K562 (cell line): ENCODE measurements around the gene OSBPL3. TPM values are rescaled to one million over a fixed set of nuclear protein-coding genes. Genes with fewer than 3 reads are reported as not detected.
A peak's percentile ranks its signal among the peaks of the same experiment; 100 is the strongest.

Source experiments
- ATAC-seq: fragments of 200-7000 bp; cut with Tn5 transposase; 3 replicates; pipeline ENCODE4 v1.9.1; 2020; ENCODE audit warnings: moderate library complexity
- BruUV-seq: library from RNA; stranded (reverse); fragments of 400-500 nt; replicated peaks from 2 replicates; lab custom pipeline; 2021; lab: Mats Ljungman, UMichigan
- CTCF ChIA-PET: fragments of 300-600 bp; formaldehyde crosslinking; extraction: SDS; loops from one replicate; lab custom pipeline; 2021; ENCODE audit warnings: low intra/inter-chr PET ratio; lab: Yijun Ruan, JAX
- POLR2A ChIA-PET: fragments of 300-600, 350-650 bp; sonication (Branson Sonifier 250); formaldehyde crosslinking; extraction: SDS; loops from one replicate; lab custom pipeline; 2021; ENCODE audit warnings: antibody characterized with exemption, inconsistent platforms; lab: Yijun Ruan, JAX
- DNase-seq, 4 experiments: peaks; one replicate each; pipeline versions ENCODE4 v3.0.0 to v3.0.0-alpha.2; 2011 to 2018; ENCODE audit warnings: low spot score in 3 of 4, mixed read lengths in 3 of 4; ENCODE audit errors: extremely low read depth in 1 of 4
- FAIRE-seq: peaks from 2 replicates; lab custom pipeline; 2011; peaks lifted over from hg19 to GRCh38; lab: Jason Lieb, UNC
- H2AFZ ChIP-seq: 2 replicates; pipeline ENCODE4 v1.6.0; 2011; ENCODE audit warnings: low read depth, low read length, control low read depth, inconsistent platforms
- H3K27ac ChIP-seq: fragments of 200-600 bp; 3 replicates; pipeline ENCODE4 v1.8.0; 2011; ENCODE audit warnings: low read depth, mild to moderate bottlenecking, control low read depth, inconsistent platforms, low read length, moderate library complexity, mixed read lengths; ENCODE audit errors: extremely low read depth
- H3K27me3 ChIP-seq, 2 experiments: fragments of 300-600 bp in 1 of 2; 2 replicates in 1 of 2; 3 replicates in 1 of 2; pipeline versions ENCODE4 v1.6.0 to v1.8.0; 2011; ENCODE audit warnings: inconsistent platforms in 2 of 2, low read length in 2 of 2, mild to moderate bottlenecking in 1 of 2, mixed read lengths in 1 of 2, moderate library complexity in 1 of 2; ENCODE audit not compliant: control insufficient read depth in 2 of 2, insufficient read depth in 2 of 2
- H3K36me3 ChIP-seq: fragments of 300-600 bp; 3 replicates; pipeline ENCODE4 v1.8.0; 2011; ENCODE audit warnings: mild to moderate bottlenecking, low read length, inconsistent platforms; ENCODE audit not compliant: control insufficient read depth, insufficient read depth
- H3K4me1 ChIP-seq, 2 experiments: fragments of 200-600 bp in 1 of 2; replicated peaks in 1 of 2; 2 replicates in 1 of 2; 3 replicates in 1 of 2; pipeline versions ENCODE4 v1.5.1 to v1.8.0; 2011; ENCODE audit warnings: inconsistent platforms in 2 of 2, low read length in 2 of 2, mild to moderate bottlenecking in 1 of 2, mixed read lengths in 1 of 2, moderate library complexity in 1 of 2; ENCODE audit not compliant: control insufficient read depth in 2 of 2, insufficient read depth in 2 of 2
- H3K4me2 ChIP-seq: 2 replicates; pipeline ENCODE4 v1.6.1; 2011; ENCODE audit warnings: low read length, control low read depth, inconsistent platforms, mixed read lengths; ENCODE audit not compliant: insufficient read depth
- H3K4me3 ChIP-seq: fragments of 200-600 bp; sonication (generic), shearing (Covaris generic); 2 replicates; pipeline ENCODE4 v1.5.1; 2016; ENCODE audit warnings: control low read depth, inconsistent platforms
- H3K79me2 ChIP-seq: fragments of 200-600 bp; 3 replicates; pipeline ENCODE4 v1.8.0; 2011; ENCODE audit warnings: low read length, inconsistent platforms; ENCODE audit not compliant: control insufficient read depth, insufficient read depth
- H3K9ac ChIP-seq, 2 experiments: 2 replicates each; pipeline versions ENCODE4 v1.6.0 to v1.6.1; 2011; ENCODE audit warnings: low read depth in 2 of 2, low read length in 2 of 2, control low read depth in 1 of 2, inconsistent platforms in 1 of 2, mild to moderate bottlenecking in 1 of 2, mixed read lengths in 1 of 2; ENCODE audit not compliant: insufficient read depth in 1 of 2
- H3K9me1 ChIP-seq: one replicate; pipeline ENCODE4 v1.6.0; 2011; ENCODE audit warnings: inconsistent platforms, mild to moderate bottlenecking, low read length, moderate library complexity; ENCODE audit not compliant: control insufficient read depth, insufficient read depth
- H3K9me3 ChIP-seq: replicated peaks from 2 replicates; pipeline ENCODE4 v1.5.1; 2011; ENCODE audit warnings: low read depth, low read length, inconsistent platforms; ENCODE audit not compliant: control insufficient read depth, insufficient read depth
- H4K20me1 ChIP-seq: replicated peaks from 2 replicates; pipeline ENCODE4 v1.6.1; 2011; ENCODE audit warnings: low read length, inconsistent platforms, mixed read lengths; ENCODE audit not compliant: control insufficient read depth, insufficient read depth
- CC2D1A ChIP-seq: fragments of 450-650 bp; IDR thresholded peaks from 2 replicates; pipeline ENCODE4 v1.6.1; 2017; ENCODE audit warnings: mild to moderate bottlenecking
- MEIS2 ChIP-seq: fragments of 450-650 bp; IDR thresholded peaks from 2 replicates; pipeline ENCODE4 v1.6.1; 2014; ENCODE audit warnings: mild to moderate bottlenecking; ENCODE audit not compliant: partially characterized antibody
- RHOXF2B ChIP-seq: fragments of 250-450 bp; sonication (Bioruptor Pico); conservative IDR thresholded peaks from 2 replicates; pipeline ENCODE4 v1.5.1; 2021
- SRSF1 ChIP-seq: fragments of 200-400 bp; formaldehyde crosslinking; IDR thresholded peaks from 2 replicates; pipeline ENCODE4 v1.6.1; 2017; ENCODE audit warnings: mild to moderate bottlenecking, low read depth, low read length, moderate library complexity
- VEZF1 ChIP-seq: fragments of 200-800 bp; sonication (Bioruptor generic); IDR thresholded peaks from 2 replicates; pipeline ENCODE4 v1.6.1; 2017; ENCODE audit warnings: missing genetic modification characterization, missing compliant biosample characterization
- ZKSCAN8 ChIP-seq: fragments of 200-800 bp; sonication (Bioruptor generic); IDR thresholded peaks from 2 replicates; pipeline ENCODE4 v1.6.1; 2016; ENCODE audit warnings: missing genetic modification characterization, missing compliant biosample characterization
- ZNF197 ChIP-seq: fragments of 200-800 bp; sonication (Bioruptor generic); IDR thresholded peaks from 2 replicates; pipeline ENCODE4 v1.6.1; 2016; ENCODE audit warnings: low read depth, missing genetic modification characterization, missing compliant biosample characterization
- WGBS: fragments of 100-300 bp; shearing (Covaris generic); methylation state at CpG from one replicate; pipeline ENCODE4 v1.1.6; 2016; ENCODE audit warnings: low coverage, mixed read lengths; ENCODE audit not compliant: insufficient coverage; ENCODE audit errors: missing lambda C conversion rate; 5-methylcytosine and 5-hydroxymethylcytosine counted together
- in situ Hi-C: fragments of 300-500 bp; cut with MboI; formaldehyde crosslinking; loops from 4 replicates; pipeline ENCODE4 v1.15.0; 2018; ENCODE audit warnings: inconsistent platforms, mixed read lengths
- intact Hi-C: fragments of 100-400 bp; cut with micrococcal nuclease; formaldehyde crosslinking; loops from 2 replicates; pipeline ENCODE4 v1.14.2; 2022
- polyA plus RNA-seq, 8 experiments: library from polyadenylated mRNA; depleted of rRNA in 4 of 8; stranded (reverse) in 5 of 8; unstranded in 3 of 8; fragments of >200 nt; fragmentation: Nextera tagmentation in 2 of 8; fragmentation: Illumina TruSeq in 1 of 8; extraction: Ambion mirVana in 2 of 8; extraction: Trizol in 1 of 8; gene quantifications; 2 replicates each; pipeline versions ENCODE4 v1.2.1 to v1.2.3, GENCODE V29; 2011 to 2014; ENCODE audit warnings: inconsistent platforms in 1 of 8, missing spikeins in 1 of 8
- total RNA-seq, 7 experiments: library from RNA; depleted of rRNA in 6 of 7; stranded (reverse); fragments of >200 nt in 6 of 7; fragmentation: Illumina TruSeq in 2 of 7; extraction: Trizol in 2 of 7; gene quantifications; 2 replicates each; pipeline versions ENCODE4 v1.2.1 to v1.2.3, GENCODE V29; 2011 to 2021; ENCODE audit warnings: low replicate concordance in 1 of 7

OSBPL3 gene
- total and polyA plus RNA-seq, 9 of the 15 experiments (the other 6 are each of a cell fraction or from before 2014, with no cell fraction given), result 4.8 to 37.2 (median 26.5) TPM

GRCh38 chr7:24827589-24827988 is 152.4 kb downstream of the OSBPL3 start:
- in situ Hi-C loops, result no loop called here
- Histone ChIP-seq H3K4me1 (peaks cover 16 to 54% of the 10 kb centered on the region in 2 experiments; a peak in 4 of 5 replicates), H2AFZ (no peak overlapping the region), H3K9me3 (no peaks in the 10 kb centered on the region), H3K9me1 (peaks cover 3% of the 10 kb centered on the region), H3K4me2 (no peak overlapping the region), H3K9ac (no peak overlapping the region), H4K20me1 (no peaks in the 10 kb centered on the region), H3K4me3 (no peak overlapping the region), H3K27me3 (no peaks in the 10 kb centered on the region), H3K27ac (no peak overlapping the region), H3K79me2 (no peaks in the 10 kb centered on the region), H3K36me3 (peaks cover 56% of the 10 kb centered on the region)
- no peak for DNase-seq
- intact Hi-C loops, result no loop called here
- CTCF ChIA-PET, result no interaction called here
- ATAC-seq, result no peak
- no peak for FAIRE-seq
- no peak for TF ChIP-seq MEIS2
- no peak for TF ChIP-seq SRSF1
- no peak for TF ChIP-seq VEZF1 (CRISPR knock-in tag)
- POLR2A ChIA-PET, result no interaction called here
- BruUV-seq, result no TSS peak
- 67% methylated on average over 1 of the region's 1 CpG for WGBS

GRCh38 chr7:24827027-24827426 is 153.0 kb downstream of the OSBPL3 start:
- H3K36me3 ChIP-seq, result peaks cover 60% of the 10 kb centered on the region
- no peak overlapping the region for H3K9ac ChIP-seq
- no TSS peak for BruUV-seq
- H3K9me1 ChIP-seq, result peaks cover 3% of the 10 kb centered on the region
- H4K20me1 ChIP-seq, result no peaks in the 10 kb centered on the region
- WGBS, result 60% methylated on average over 2 of the region's 2 CpGs
- H3K4me3 ChIP-seq, result no peak overlapping the region
- H3K27ac ChIP-seq, result no peak overlapping the region
- ATAC-seq, result 0 out of 3 replicates have a peak, but pooled peaks have one; percentile 19
- no peaks in the 10 kb centered on the region for H3K79me2 ChIP-seq
- ChIA-PET CTCF (no interaction called here), POLR2A (no interaction called here)
- H2AFZ ChIP-seq, result no peak overlapping the region
- no peaks in the 10 kb centered on the region for H3K27me3 ChIP-seq
- H3K4me1 ChIP-seq, result peaks cover 16 to 52% of the 10 kb centered on the region in 2 experiments; a peak in 4 of 5 replicates
- intact Hi-C loops (no loop called here), in situ Hi-C loops (no loop called here)
- TF ChIP-seq ZKSCAN8 (CRISPR knock-in tag) (no peak), ZNF197 (CRISPR knock-in tag) (no peak), RHOXF2B (no peak), CC2D1A (no peak)
- no peak for FAIRE-seq
- no peak overlapping the region for H3K4me2 ChIP-seq
- no peaks in the 10 kb centered on the region for H3K9me3 ChIP-seq
- DNase-seq, result no peak
